Stimulated activated CD4-positive, alpha-beta T cell treated with anti-CD3 and anti-CD28 coated beads, TNF-alpha, amount 100 ng/mL, for 24 hours (primary cell): ENCODE data around the gene GUCY1A2.
"Not testable (repeated sequence)": the region's sequence is repeated elsewhere in the genome, so short reads cannot be mapped to it uniquely, and the experiment has no call there.

Experiments used
- DNase-seq, 3 experiments: peaks; one replicate each; pipeline ENCODE4 v3.0.0-alpha.2; 2020; ENCODE audit warnings: low read depth in 3 of 3

The GUCY1A2 gene

DNA sequence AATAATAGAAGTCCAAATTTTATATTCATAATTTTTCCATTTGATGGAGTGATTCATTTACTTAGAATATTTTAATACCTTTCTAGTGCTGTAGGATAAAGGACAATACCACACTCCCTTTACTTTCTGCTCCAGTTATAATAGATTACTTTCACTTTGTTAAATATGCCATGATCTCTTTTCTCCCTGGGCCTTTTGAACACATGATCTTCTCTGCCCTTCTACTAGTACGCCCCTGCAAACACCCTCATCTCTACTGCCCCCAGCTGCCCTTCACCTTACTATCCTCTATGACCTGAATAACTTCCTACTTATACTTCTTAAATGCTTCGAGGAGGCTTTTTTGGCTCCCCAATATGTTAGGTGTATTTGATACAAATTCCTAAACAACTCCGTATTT is 177.3 kb downstream of the GUCY1A2 start:
- DNase-seq, result no peak

DNA sequence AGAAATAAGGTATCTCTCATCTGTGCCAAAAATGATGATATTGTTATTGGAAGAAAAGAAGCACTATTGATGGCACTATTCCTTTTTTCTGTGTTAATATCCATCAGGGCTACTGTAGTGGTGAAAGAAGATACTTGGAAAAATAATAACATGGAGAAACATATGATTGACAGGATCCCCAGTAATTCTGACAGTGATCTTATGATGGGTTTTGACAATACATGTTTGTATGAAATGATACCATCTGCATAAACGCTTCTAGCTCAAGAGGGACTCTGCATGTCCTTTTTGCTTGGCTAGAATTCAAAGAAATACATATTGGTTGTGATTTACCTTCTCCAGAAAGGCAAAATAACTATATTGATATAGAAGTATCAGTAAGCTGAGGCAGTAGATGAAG is 178.1 kb downstream of the GUCY1A2 start:
- no peak for DNase-seq

DNA sequence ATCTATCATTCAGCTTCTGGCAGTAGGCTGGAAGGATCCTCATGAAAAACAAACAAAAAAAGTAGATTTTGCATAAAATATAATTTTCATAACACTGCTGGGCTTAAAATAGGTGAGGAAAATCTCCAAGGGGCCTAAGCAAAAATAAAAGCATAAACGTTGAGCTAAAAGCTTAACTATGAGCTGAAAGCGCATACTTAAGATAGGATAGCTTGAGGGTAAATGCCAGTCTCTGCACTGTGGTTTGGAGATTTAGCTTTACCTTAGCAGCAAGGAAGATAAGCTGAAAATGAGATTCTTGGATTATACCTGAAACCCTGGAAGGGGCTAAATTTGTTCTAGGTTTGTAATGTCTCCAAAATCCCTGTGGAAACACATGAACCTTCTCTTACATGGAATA is 183.7 kb downstream of the GUCY1A2 start:
- DNase-seq, result no peak

DNA sequence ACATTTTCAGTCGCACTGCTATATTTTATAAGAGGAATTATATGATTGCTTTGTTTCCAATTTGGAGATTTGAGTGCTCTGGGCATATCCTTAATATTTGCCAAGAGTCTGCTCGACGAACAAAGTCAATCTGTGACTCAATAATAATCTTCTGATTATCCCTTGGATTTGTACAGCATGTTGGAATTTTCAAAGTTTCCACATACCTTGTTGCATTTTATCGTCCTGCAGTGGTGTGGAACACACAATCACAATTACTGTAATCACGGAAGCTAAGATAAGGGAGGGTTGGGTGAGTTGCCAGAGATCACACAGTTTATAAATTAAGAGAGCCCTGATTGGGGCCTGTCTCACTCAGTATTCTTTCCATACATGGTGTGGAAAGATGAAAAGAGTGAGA is 189.3 kb downstream of the GUCY1A2 start:
- DNase-seq, result no peak

DNA sequence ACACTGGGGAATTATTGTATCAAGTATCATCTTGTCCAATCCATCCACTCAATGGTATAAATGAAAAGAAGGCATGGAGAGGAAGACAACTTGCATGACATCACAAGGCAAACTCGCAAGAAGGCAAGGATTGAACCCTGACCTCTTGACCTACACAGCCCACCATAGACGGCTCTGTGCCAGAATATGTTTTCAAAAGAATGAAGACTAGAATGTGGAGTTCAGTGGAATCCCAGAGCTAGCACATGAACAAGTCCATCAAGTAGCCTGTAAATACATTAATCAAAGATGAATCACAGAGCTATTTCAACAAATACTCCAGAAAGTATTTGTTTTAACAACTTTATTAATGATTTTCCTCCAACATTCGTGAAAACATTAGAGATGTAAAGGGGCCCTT is 189.7 kb downstream of the GUCY1A2 start:
- DNase-seq, result no peak

DNA sequence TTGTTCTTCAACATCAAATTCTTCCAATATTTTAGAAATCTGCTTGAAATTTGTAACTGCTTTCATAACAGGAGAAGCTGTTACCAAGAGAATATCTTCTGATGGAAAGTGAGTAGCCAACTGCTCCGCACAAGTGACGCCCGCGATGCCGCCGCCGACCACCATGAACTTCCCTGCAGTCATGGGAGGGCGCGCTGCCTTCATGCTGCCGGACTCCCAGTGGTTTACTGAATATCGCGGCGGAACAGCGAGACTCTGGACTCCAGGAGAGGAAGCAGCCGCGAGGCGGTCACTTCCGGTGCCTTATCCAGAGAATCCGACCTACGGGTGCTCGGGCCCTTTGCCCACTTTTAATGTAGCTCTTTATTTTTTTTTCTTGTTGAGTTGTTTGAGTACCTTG is 190.6 kb downstream of the GUCY1A2 start:
- no peak for DNase-seq

DNA sequence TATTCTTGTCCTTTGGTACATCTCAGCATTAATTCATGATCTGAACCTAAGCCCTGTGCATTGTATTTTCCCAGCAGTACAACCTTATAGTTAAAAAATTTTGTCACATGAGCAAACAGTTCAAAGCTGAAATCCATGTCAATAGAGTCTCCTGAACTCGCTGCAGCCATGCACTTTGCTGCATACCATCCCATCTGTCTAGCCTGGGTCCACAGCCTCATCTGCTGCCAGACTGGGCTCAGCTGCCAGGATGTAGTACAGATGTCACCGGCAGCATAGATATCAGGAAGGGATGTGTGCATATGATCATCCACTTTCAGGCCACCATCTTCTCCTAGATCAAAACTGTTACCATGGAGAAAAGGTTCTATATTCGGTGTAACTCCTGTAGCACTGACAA is 191.7 kb downstream of the GUCY1A2 start:
- not testable (repeated sequence) for DNase-seq

DNA sequence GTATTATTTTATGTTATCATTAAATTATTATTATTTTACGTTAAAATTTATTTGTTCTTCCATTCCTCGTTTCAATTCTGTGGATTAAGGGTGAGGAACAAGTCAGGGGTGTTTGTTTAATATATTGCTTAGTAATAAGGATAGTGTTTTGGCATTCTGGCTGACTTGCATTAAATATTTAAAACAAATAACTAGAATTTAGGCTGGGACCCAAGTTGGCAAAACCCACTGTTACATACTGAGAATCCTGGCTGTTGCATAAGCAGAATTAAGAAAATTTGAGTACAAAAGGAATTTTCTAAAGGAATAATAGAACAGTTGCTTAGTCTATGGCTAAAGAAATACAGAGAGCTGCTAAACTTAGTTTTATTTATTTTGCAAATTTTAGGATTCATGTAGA is 196.4 kb downstream of the GUCY1A2 start:
- no peak for DNase-seq

DNA sequence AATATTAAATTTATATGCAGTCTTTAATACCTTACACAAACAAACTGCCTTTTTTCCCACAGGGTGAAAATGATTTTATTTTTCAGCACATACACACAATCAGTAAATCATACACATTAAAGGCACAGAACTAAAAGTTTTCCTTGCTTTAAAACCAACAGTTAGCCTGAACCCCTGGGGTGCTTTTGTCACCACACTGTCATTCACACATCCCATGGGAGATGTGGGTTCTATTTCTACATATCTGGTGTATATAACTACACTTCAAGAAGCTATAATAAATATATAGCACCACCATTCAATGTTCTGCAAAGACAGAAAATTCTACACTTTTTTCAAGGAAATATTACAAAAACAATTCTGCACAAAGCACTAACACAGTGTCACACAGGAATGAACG is 197.0 kb downstream of the GUCY1A2 start:
- no peak for DNase-seq

DNA sequence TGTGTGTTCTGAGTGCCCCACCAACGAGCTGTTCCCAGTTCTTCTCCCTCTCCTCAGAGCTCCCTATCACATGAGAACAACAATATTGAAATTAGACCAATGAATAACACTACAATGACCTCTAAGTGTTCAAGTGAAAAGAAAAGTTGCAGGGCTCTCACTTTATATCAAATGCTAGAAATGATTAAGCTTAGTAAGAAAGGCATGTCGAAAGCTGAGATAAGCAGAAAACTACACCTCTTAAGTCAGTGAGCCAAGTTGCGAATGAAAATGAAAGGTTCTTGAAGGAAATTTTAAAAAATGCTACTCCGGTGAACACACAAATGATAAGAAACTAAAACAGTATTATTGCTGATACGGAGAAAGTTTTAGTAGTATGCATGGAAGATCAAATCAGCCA is 199.8 kb downstream of the GUCY1A2 start:
- no peak for DNase-seq

DNA sequence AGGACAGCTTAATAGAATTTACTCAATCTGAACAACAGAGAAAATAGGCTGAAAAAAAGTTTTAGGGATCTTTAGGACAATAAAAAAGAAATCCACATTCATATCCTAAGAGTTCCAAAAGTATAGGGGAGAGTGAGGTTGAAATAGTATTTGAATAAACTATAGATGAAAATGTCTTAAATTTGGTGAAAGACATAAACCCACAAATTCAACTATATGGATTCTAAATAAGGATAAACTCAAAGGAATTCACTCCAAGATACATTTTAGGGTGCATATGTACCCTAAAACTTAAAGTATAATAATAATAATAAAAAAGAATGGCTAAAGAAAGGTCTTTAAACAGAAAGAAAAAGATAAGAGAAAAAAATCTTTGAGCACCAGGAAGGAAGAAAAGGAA is 203.1 kb downstream of the GUCY1A2 start:
- DNase-seq, result no peak

DNA sequence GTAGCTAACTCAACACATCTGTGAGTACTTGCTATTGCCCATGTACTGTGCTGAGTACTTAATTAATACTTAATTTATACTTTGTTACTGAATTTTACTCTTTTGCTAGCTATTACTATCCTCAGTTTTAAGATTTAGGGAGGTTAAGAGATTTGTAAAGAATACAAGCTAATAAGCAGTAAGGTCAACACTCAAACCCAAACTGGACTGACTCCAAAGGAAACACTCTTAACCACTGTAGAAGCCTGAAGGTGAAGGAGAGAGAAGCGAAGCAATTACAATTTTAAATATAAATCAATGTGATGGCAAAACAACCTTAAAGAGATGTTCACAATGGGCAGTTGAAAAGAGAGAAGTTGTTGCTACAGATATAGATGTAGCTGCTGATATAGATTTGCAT is 204.5 kb downstream of the GUCY1A2 start:
- no peak for DNase-seq

DNA sequence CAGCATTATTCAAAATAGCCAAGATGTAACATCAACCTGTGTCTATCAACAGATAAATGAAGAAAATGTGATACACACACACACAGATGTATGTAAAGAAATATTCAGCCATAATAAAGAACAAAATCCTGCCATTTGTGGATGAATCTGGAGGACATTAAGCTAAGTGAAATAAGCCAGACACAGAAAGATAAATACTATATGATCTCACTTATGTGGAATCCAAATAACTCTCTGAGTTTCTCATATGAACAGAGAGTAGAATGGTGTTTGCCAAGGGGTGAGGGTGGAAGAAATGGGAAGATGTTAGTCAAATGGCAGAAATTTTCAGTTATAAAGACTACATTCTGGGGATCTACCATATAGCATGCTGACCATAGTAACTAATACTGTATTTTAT is 224.2 kb downstream of the GUCY1A2 start:
- no peak for DNase-seq

DNA sequence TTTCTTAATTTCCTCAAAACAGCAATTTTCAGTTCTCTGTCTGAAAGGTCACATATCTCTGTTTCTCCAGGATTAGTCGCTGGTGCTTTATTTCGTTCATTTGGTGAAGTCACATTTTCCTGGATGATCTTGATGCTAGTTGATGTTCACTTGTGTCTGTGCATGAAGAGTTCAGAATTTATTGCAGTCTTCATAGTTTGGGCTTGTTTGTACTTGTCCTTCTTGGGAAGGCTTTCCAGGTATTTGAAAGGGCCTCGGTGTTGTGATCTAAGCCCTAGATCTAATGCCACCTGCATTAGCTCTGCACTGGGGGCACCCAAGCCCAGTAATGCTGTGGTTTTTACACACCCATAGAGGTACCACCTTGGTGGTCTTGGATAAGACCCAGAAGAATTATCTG is 228.9 kb downstream of the GUCY1A2 start:
- DNase-seq, result no peak

DNA sequence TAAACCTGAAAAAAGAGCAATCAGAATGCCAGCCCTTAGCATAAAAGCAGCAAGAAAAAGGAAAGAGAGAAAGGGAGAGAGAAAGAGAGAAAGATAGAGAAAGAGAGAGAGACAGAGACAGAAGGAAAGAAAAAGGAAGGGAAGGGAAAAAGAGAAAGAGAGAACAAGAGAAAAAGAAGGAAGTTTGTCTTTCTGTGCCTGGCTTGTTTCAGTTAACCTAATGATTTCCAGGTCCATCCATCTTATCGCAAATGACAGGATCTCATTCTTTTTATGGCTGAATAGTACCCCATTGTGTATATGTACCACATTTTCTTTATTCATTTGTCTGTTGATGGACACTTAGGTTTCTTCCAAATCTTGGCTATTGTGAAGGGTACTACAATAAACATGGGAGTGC is 230.8 kb downstream of the GUCY1A2 start:
- DNase-seq, result no peak

DNA sequence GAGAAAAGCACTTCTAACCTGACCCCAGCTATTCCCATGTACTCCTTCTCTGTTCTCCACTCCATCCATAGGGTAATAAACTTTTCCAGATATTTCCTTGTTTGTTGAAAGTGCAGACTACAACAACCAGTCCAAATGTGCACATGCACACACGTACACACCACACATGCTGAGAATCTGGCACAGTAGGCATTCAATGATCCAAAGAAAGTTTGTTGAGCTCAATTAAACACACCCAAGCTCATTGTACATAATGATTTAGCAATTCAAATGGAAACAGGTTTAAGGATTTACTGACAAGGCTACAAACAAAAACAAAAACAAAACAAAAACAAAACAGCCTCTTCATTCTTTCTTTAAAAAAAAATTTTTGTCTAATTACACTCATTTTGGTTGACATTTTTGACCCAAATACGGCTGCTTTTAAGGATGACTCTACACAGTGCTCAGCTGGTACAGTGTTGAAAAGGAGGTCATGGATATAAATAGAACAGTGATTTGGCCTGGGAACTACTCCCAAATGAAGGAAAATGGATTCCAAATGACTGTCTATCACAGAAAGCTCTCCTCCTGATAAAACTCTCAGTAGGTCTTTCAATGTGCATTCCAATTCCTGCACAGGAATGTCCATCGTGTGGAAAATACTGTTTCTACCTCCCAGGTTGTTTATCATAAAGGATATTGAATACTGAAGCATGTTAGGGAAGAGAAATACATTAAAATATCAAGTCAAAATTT is 232.2 kb downstream of the GUCY1A2 start:
- no peak for DNase-seq

DNA sequence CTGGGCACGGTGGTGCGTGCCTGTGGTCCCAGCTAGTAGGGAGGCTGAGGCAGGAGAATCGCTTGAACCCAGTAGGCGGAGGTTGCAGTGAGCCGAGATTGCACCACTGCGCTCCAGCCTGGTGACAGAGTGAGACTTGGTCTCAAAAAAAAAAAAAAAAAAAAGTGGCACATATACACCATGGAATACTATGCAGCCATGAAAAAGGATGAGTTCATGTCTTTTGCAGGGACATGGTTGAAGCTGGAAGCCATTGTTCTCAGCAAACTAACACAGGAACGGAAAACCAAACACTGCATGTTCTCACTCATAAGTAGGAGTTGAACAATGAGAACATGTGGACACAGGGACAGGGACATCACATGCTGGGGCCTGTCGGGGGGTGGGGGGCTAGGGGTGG is 241.0 kb downstream of the GUCY1A2 start:
- DNase-seq, result not testable (repeated sequence)

DNA sequence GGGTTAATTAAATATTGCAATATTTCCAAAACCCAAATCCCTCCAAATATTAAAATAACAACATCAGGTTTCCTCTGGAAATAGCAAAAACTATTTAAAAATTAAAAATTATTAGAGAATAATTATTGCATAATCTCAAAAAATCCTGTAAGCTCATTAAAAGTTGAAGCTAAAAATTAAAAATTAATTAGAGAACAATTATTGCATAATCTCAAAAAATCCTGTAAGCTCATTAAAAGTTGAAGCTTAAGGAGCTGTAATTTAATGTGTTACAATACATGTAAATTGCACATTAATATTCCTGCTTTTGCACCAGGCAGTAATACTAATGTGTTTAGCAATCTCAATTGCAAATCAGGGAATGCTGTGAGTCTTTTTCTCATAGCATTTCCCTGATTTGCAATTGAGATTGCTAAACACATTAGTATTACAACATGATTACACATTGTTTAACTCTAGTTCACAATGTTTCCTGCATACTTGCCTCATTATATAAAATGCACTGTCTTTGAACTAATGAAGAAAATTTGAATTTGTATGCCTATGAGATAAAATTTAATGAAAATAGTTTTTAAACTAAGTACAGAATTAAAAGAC is 247.7 kb downstream of the GUCY1A2 start:
- DNase-seq, result no peak

DNA sequence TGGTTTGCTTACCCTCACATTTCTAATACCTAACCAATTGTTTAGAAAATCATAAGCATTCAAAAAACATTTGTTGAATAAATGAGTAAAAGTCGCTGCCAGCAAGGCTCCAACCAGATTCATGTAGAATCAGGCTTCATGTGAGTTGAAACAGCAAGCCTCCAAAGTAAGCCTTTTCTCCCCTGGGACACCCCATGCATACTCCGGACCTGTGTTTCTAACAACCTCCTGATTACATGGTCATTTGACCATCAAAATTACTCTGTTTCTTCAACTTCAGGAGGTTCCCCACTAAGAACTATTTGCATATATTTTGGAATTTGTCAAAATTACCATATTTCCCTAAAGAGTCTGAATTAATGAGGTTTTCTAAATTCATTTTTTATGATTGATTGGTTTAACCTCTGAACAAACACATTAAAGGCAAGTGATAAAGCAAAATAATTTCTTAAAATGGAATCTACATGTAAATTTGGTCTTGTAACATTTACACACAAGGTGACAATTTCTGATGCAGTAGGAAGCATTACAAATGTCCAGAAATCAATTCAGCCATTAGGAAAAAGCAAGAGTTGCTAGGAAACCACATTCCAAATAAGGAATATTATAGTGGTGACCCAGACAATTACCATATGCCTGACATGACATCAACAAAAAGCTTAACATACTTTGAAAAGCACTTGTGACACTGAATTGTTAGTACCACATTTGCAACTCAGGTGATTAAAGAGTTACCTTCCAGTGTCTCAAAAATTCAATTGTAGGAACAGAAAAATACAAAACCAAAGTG is 252.6 kb downstream of the GUCY1A2 start:
- DNase-seq, result no peak

DNA sequence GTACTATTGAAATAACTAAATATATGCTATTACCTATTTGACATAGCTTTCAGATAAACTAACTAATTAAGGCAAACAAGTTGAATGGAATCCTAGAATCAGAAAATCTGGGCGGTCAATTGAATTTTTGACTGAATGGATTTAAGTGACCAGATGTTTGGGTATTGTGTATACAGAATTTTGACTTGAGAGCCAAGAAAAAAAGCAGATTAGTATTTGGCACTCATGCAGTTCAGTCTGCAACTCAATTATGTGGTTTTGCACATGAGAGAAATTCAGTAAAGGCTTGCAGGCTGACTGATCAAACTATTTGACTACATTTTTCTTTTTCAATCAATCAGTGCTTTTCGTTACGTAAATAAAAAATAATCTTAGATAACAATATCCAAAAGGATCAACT is 254.8 kb downstream of the GUCY1A2 start:
- DNase-seq, result no peak

DNA sequence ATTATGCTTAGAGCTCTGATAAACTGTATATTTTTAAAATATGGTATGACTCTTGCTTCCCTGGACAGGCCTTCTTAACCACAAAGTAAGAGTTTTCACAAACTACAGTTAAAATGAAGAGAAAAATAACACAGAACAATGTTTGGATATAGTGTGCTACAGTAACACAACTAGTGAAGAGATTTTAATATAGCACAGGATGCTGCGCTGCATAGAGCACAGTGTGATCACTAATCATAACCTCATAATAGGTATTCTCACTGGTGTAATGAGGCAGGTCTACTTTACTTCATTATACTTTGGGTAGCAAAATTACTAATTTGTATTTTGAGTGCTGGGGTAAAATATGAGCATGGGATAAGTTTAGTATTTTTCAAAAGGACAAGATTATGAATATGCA is 256.5 kb downstream of the GUCY1A2 start:
- DNase-seq, result no peak

DNA sequence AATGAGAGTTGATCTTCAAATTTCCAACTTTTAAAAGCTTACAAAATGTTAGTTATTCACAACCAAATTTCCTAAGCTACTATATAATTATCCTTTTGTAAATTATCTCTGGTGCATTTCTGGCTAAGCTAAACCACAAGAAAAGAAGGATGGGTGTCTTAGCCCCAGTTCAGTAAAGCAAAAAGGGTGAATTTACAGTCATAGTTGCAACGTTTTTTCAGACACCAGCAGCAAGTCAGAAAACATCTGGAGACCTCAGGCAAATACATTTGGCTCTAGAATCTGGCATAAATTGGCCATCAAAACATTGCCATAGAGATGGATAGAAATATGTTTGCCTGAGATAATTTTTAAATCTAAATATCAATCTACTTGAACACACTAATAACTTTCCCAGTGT is 257.0 kb downstream of the GUCY1A2 start:
- no peak for DNase-seq

DNA sequence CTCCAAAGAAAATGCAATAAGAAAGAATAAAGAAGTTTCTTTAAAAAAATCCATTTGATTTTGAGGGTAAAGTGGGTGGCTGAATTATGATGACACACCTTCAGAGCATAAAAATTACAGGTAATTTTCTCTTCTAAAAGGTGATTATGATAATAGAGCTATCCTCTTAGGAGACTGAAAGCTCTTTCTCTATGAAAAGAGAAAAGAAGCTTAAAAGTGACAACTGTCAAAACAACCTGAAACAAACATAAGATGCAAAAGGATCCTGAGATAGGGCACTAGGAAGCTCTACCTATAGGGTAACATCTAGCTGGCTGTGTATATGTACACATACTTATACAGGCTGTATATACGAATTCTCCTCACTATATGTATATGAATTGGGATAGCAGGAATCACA is 270.2 kb downstream of the GUCY1A2 start:
- DNase-seq, result no peak
